ENCODE results near the gene NMT1. TPM values are rescaled to one million over a fixed set of nuclear protein-coding genes. Genes with fewer than 3 reads are reported as not detected.

NMT1 gene
- total RNA-seq, 2 donors from 2014 or later, result 147 to 161 TPM

GRCh38 chr17:45149669-45150664, 88.8 kb downstream of the NMT1 start:
- peaks cover 41 to 47% of the 10 kb centered on the region in 2 donors for H3K4me1 Mint-ChIP-seq (ENCODE audit: low read depth in 2 of 2)
- H3K4me3 Mint-ChIP-seq, result peak overlapping the region; percentile 97
- ATAC-seq, result no peak
- peaks cover 4% of the 10 kb centered on the region for H3K36me3 Mint-ChIP-seq
- H3K9me3 Mint-ChIP-seq, result no peaks in the 10 kb centered on the region
- H3K27ac Mint-ChIP-seq, result peak overlapping the region; percentile 100
- peak; percentile 61 for DNase-seq (ENCODE audit: low spot score)
- H3K27me3 Mint-ChIP-seq, result no peaks in the 10 kb centered on the region

GRCh38 chr17:45150911-45151809, 90.0 kb downstream of the NMT1 start:
- Mint-ChIP-seq H3K27me3 (no peaks in the 10 kb centered on the region), H3K27ac (peak overlapping the region in 1 of 2 donors; percentile 78), H3K4me3 (peak overlapping the region; percentile 97), H3K9me3 (no peaks in the 10 kb centered on the region), H3K36me3 (peaks cover 4% of the 10 kb centered on the region), H3K4me1 (ENCODE audit: low read depth in 2 of 2) (peaks cover 41 to 47% of the 10 kb centered on the region in 2 donors)
- ATAC-seq (no peak), DNase-seq (ENCODE audit: low spot score) (no peak)

- Mint-ChIP-seq H3K36me3 (peaks cover 2% of the 10 kb centered on the region), H3K4me1 (ENCODE audit: low read depth in 2 of 2) (peaks cover 32 to 34% of the 10 kb centered on the region in 2 donors), H3K9me3 (no peaks in the 10 kb centered on the region), H3K27ac (no peak overlapping the region), H3K4me3 (no peak overlapping the region), H3K27me3 (no peaks in the 10 kb centered on the region)
- no peak for ATAC-seq
- peak; percentile 3 for DNase-seq (ENCODE audit: low spot score)
Observed at GRCh38 chr17:45155029-45155428, 93.9 kb downstream of the NMT1 start.

- Mint-ChIP-seq H3K9me3 (no peaks in the 10 kb centered on the region), H3K36me3 (peaks cover 6% of the 10 kb centered on the region), H3K4me3 (no peak overlapping the region), H3K27ac (peak overlapping the region in 1 of 2 donors; percentile 50), H3K4me1 (ENCODE audit: low read depth in 2 of 2) (peaks cover 33 to 35% of the 10 kb centered on the region in 2 donors), H3K27me3 (no peaks in the 10 kb centered on the region)
- DNase-seq (ENCODE audit: low spot score) (peak; percentile 25), ATAC-seq (no peak)
Observed at GRCh38 chr17:45155483-45155882, 94.4 kb downstream of the NMT1 start.

- Mint-ChIP-seq H3K4me1 (ENCODE audit: low read depth in 2 of 2) (peaks cover 29 to 30% of the 10 kb centered on the region in 2 donors), H3K9me3 (no peaks in the 10 kb centered on the region), H3K4me3 (no peak overlapping the region), H3K27ac (peak overlapping the region in 1 of 2 donors; percentile 50), H3K27me3 (no peaks in the 10 kb centered on the region), H3K36me3 (peaks cover 6% of the 10 kb centered on the region)
- DNase-seq (ENCODE audit: low spot score) (peak; percentile 13), ATAC-seq (no peak)
Observed at GRCh38 chr17:45156242-45156641, 95.1 kb downstream of the NMT1 start.

Other genes starting within 250 kb of the NMT1 start
- 1 to 10 TPM; 1.4 to 2.5 TPM for gene GJC1, start 231.0 kb upstream of the NMT1 start, total RNA-seq
- gene HIGD1B, start 213.4 kb upstream of the NMT1 start, total RNA-seq, result not detected
- 100 to 1,000 TPM; 192 to 232 TPM for gene EFTUD2, start 161.9 kb upstream of the NMT1 start, total RNA-seq
- gene GFAP, start 145.8 kb upstream of the NMT1 start, total RNA-seq, result not detected
- gene KIF18B, start 113.5 kb upstream of the NMT1 start, total RNA-seq, result 100 to 1,000 TPM in 1 of 2 donors, 10 to 100 TPM in 1; 26.5 to 100 TPM
- gene C1QL1, start 93.0 kb upstream of the NMT1 start, total RNA-seq, result not detected
- 10 to 100 TPM; 17.9 to 36.4 TPM for gene DCAKD, start 9.7 kb upstream of the NMT1 start, total RNA-seq
- gene PLCD3, start 71.2 kb downstream of the NMT1 start, total RNA-seq, result 1 to 10 TPM; 2.7 to 5.9 TPM
- 10 to 100 TPM in 1 of 2 donors, 1 to 10 TPM in 1; 8.3 to 14.8 TPM for gene ACBD4, start 74.4 kb downstream of the NMT1 start, total RNA-seq
- 10 to 100 TPM; 48.0 to 66.9 TPM for gene HEXIM1, start 87.2 kb downstream of the NMT1 start, total RNA-seq
- gene HEXIM2, start 100.6 kb downstream of the NMT1 start, total RNA-seq, result 10 to 100 TPM in 1 of 2 donors, 1 to 10 TPM in 1; 6.1 to 10.7 TPM
- gene FMNL1, start 160.6 kb downstream of the NMT1 start, total RNA-seq, result 100 to 1,000 TPM; 280 to 380 TPM
- under 1 TPM; 0.62 to 0.81 TPM for gene SPATA32, start 200.8 kb downstream of the NMT1 start, total RNA-seq